RWPE1 (cell line): ENCODE measurements around the gene TMEM150B.

Experiments
- CTCF ChIA-PET: fragments of 350-600 bp; sonication (Branson Sonifier 250); formaldehyde crosslinking; extraction: SDS; loops from one replicate; lab custom pipeline; 2021; lab: Yijun Ruan, JAX
- POLR2A ChIA-PET: fragments of 400-600 bp; formaldehyde crosslinking; extraction: SDS; loops from one replicate; lab custom pipeline; 2020; ENCODE audit warnings: antibody characterized with exemption; ENCODE audit not compliant: low non-redundant PET; lab: Yijun Ruan, JAX
- DNase-seq: peaks from one replicate; pipeline ENCODE4 v3.0.0; 2012; ENCODE audit warnings: low spot score
- H3K27ac ChIP-seq: fragments of 450-650 bp; 2 replicates; pipeline ENCODE4 v1.5.1; 2017
- CTCF ChIP-seq: fragments of 450-650 bp; conservative IDR thresholded peaks from 2 replicates; pipeline ENCODE4 v1.5.1; 2017; ENCODE audit warnings: low read depth, mild to moderate bottlenecking

TMEM150B gene

GRCh38 chr19:55365245-55365644, 40.1 kb upstream of the TMEM150B start:
- no peak for DNase-seq
- ChIA-PET POLR2A (no interaction called here), CTCF (no interaction called here)
- TF ChIP-seq CTCF = no peak
- no peak overlapping the region for H3K27ac ChIP-seq

- ChIA-PET POLR2A (interaction anchor here (0.6 kb wide), 1 partner anchor 389 kb away, joined by 3 read pairs; no protein-coding TSS in a partner anchor), CTCF (interaction anchor here (1.0 to 1.5 kb wide), 2 partner anchors 21 to 61 kb away, joined by 3 to 4 read pairs; partner anchors contain the start of gene TMEM238)
- no peak within 1 kb of the TSS for H3K27ac ChIP-seq
- TF ChIP-seq CTCF = no peak
- no peak for DNase-seq
Observed at GRCh38 chr19:55362990-55363716, 38.0 kb upstream of the TMEM150B start, which contains the start of gene GARIN5B. Gene GARIN5B (minus strand): TSS chr19:55363260. CDS start chr19:55363066, 194 bp downstream.

- no peak for TF ChIP-seq CTCF
- ChIA-PET POLR2A (no interaction called here), CTCF (no interaction called here)
- DNase-seq = no peak
- H3K27ac ChIP-seq = no peak overlapping the region
Observed at GRCh38 chr19:55362174-55362989, 37.2 kb upstream of the TMEM150B start.

- POLR2A ChIA-PET = interaction anchor here (0.6 kb wide), 1 partner anchor 45 kb away, joined by 6 read pairs; no protein-coding TSS in a partner anchor
- CTCF ChIA-PET = interaction anchor here (0.5 kb wide), 1 partner anchor 19 kb away, joined by 3 read pairs; no protein-coding TSS in a partner anchor
Observed at GRCh38 chr19:55360902-55361301, 35.8 kb upstream of the TMEM150B start.

GRCh38 chr19:55358943-55359908, 34.1 kb upstream of the TMEM150B start:
- CTCF ChIA-PET = interaction anchor here (0.6 to 0.7 kb wide), 2 partner anchors 25 to 192 kb away, joined by 4 to 5 read pairs; partner anchors contain the start of gene TMEM238
- TF ChIP-seq CTCF = no peak
- POLR2A ChIA-PET = interaction anchor here (0.7 kb wide), 1 partner anchor 933 kb away, joined by 5 read pairs; no protein-coding TSS in a partner anchor
- H3K27ac ChIP-seq = peak overlapping the region; percentile 7; the same call in 1 of the 2 replicates
- no peak for DNase-seq

More at GRCh38 chr19:55360902-55361301, 35.8 kb upstream of the TMEM150B start:
- no peak overlapping the region for H3K27ac ChIP-seq
- DNase-seq = no peak
- TF ChIP-seq CTCF = no peak
